ENCODE measurements around the gene VCPKMT. TPM values are rescaled to one million over a fixed set of nuclear protein-coding genes. Genes with fewer than 3 reads are reported as not detected.

VCPKMT gene
- total and polyA plus RNA-seq, 7 donors: 3.5 to 12.2 (median 8.3) TPM

DNA sequence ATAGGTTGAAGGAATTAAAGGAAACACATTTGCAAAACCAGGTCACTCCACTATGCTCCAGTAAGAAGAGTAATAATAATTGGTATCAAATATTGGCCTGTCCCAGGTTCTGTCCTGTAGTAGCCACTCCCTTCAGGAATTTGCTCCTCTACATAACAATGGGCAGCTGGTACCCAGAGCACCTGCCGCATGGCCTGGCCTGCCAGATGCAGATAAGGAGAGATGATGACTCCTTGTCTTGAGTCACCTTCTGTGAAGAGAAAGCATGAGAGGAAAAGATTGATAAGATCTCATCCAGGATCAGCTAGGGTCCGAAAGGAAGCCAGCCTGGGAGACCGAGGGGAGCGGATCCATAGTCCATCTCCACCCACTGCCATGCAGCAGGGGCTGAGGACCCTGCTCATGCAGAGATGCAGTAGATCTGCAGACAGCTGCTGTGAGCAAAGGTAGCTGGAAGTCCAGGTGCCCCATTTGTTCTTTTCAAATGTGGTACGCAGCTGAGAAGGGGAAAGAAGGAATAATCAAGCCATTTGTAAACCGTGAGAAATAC lies 24.3 kb downstream of the VCPKMT start:
- TF ChIP-seq POLR2AphosphoS5 (IDR thresholded peaks at IDR 0.05): no peak
- TF ChIP-seq, protein P1, sequence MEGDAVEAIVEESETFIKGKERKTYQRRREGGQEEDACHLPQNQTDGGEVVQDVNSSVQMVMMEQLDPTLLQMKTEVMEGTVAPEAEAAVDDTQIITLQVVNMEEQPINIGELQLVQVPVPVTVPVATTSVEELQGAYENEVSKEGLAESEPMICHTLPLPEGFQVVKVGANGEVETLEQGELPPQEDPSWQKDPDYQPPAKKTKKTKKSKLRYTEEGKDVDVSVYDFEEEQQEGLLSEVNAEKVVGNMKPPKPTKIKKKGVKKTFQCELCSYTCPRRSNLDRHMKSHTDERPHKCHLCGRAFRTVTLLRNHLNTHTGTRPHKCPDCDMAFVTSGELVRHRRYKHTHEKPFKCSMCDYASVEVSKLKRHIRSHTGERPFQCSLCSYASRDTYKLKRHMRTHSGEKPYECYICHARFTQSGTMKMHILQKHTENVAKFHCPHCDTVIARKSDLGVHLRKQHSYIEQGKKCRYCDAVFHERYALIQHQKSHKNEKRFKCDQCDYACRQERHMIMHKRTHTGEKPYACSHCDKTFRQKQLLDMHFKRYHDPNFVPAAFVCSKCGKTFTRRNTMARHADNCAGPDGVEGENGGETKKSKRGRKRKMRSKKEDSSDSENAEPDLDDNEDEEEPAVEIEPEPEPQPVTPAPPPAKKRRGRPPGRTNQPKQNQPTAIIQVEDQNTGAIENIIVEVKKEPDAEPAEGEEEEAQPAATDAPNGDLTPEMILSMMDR (IDR thresholded peaks at IDR 0.05): no peak
- no peak for TF ChIP-seq EP300 (IDR thresholded peaks at IDR 0.05)
- no peak for TF ChIP-seq POLR2A (IDR thresholded peaks at IDR 0.05)
- no peaks in the 10 kb centered on the region for H3K4me1 ChIP-seq
- no peaks in the 10 kb centered on the region for H3K27me3 ChIP-seq
- 90 to 93% methylated on average over 6 of the region's 6 CpGs for WGBS, 2 donors
- no peak overlapping the region for H3K27ac ChIP-seq
- intact Hi-C loops (cut with DNase I): no loop called here
- no peak for DNase-seq
- H3K36me3 ChIP-seq: no peaks in the 10 kb centered on the region
- H3K9me3 ChIP-seq: no peaks in the 10 kb centered on the region
- no peak overlapping the region for H3K4me3 ChIP-seq

DNA sequence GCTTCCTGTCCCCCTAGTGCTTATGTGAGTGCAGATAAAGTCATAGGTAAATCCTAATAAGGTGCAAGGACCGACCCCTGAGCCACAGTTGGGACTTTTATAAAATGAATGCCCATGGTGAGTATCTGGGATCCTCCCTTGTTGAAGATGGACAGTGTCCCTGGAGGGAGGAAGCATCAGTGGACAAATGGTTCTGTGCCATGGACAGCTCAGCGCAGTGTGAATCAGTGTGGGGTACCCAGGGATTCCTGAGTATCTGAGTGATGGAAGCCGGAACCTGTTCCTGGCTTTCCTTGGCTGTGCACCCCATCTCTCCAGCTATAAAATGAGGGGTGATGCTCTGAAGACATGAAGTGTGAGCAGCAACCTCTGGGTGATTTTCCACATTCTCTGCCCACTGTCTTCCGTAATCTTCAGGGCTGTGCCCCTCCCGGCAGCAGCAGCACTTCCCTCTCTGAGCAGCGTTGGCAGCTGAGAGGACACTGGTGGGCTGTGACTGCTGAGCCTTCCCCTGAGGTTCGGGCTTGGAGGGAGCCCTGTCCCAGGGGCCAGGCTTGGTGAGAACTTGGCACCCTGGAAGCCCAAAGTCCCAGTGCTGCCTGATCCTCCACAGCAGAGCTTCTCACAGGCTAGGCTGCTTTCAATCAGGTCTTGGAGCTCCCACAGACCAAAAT lies 25.0 kb downstream of the VCPKMT start:
- Histone ChIP-seq H3K36me3 (no peaks in the 10 kb centered on the region), H3K27me3 (no peaks in the 10 kb centered on the region), H3K27ac (no peak overlapping the region), H3K4me1 (no peaks in the 10 kb centered on the region), H3K4me3 (no peak overlapping the region), H3K9me3 (no peaks in the 10 kb centered on the region)
- intact Hi-C loops (cut with DNase I): no loop called here
- WGBS, 2 donors: 80 to 91% methylated on average over 7 of the region's 7 CpGs
- no peak for TF ChIP-seq POLR2AphosphoS5 (IDR thresholded peaks at IDR 0.05)
- TF ChIP-seq, protein P1 (IDR thresholded peaks at IDR 0.05): no peak
- TF ChIP-seq EP300 (IDR thresholded peaks at IDR 0.05): no peak
- TF ChIP-seq POLR2A (IDR thresholded peaks at IDR 0.05): no peak
- DNase-seq: no peak

- H3K4me3 ChIP-seq: no peak overlapping the region
- H3K4me1 ChIP-seq: no peaks in the 10 kb centered on the region
- no peaks in the 10 kb centered on the region for H3K9me3 ChIP-seq
- 82 to 97% methylated on average over 5 of the region's 5 CpGs for WGBS, 2 donors
- H3K27me3 ChIP-seq: no peaks in the 10 kb centered on the region
- intact Hi-C loops (cut with DNase I): no loop called here
- no peaks in the 10 kb centered on the region for H3K36me3 ChIP-seq
- H3K27ac ChIP-seq: no peak overlapping the region
- no peak for DNase-seq
- TF ChIP-seq, protein P1 (IDR thresholded peaks at IDR 0.05): no peak
- no peak for TF ChIP-seq EP300 (IDR thresholded peaks at IDR 0.05)
- TF ChIP-seq POLR2AphosphoS5 (IDR thresholded peaks at IDR 0.05): no peak
- no peak for TF ChIP-seq POLR2A (IDR thresholded peaks at IDR 0.05)
Measured at GRCh38 chr14:50089208-50089607, 27.2 kb downstream of the VCPKMT start.

- intact Hi-C loops (cut with DNase I): no loop called here
- peaks cover 0 to under 1% (median under 1%) of the 10 kb centered on the region in 4 donors for H3K4me1 ChIP-seq
- no peak overlapping the region for H3K27ac ChIP-seq
- TF ChIP-seq POLR2AphosphoS5 (IDR thresholded peaks at IDR 0.05) (no peak), POLR2A (IDR thresholded peaks at IDR 0.05) (no peak), EP300 (IDR thresholded peaks at IDR 0.05) (no peak)
- TF ChIP-seq, protein P1 (IDR thresholded peaks at IDR 0.05): no peak
- H3K4me3 ChIP-seq: no peak overlapping the region
- no peak for DNase-seq
- 50 to 76% methylated on average over 2 of the region's 2 CpGs for WGBS, 2 donors
- no peaks in the 10 kb centered on the region for H3K27me3 ChIP-seq
- H3K9me3 ChIP-seq: no peaks in the 10 kb centered on the region
- no peaks in the 10 kb centered on the region for H3K36me3 ChIP-seq
Measured at GRCh38 chr14:50088731-50089130, 27.6 kb downstream of the VCPKMT start.

Data from sigmoid colon (tissue), 7 donors.